NCI-H748 treated with DMSO at 0.1 percent for 48 hours (cell line): Measurements from ENCODE around the gene DPYD.
A peak's percentile ranks its signal among the peaks of the same experiment; 100 is the strongest.

ENCODE experiments used
- DNase-seq: peaks from one replicate; lab custom pipeline; 2025; lab: John Stamatoyannopoulos, UW

The DPYD gene

DNA sequence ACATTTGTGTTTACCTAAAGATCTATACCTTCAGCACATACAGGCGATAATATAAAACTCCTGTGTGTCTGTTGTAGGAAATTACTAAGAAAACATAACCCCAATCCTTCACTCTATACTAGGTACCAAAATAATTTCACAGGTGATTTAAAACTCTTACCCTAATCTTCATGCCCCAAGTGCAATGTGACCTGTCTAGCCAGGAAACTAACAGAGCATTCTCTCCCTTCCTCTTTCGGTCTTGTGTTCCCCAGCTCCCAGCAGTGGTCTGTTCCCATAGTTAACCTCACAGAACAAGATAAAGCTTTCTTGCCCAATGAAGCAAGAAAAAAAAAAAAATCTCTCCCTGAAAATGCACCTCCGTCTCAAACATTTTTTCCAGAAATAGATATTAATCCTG, 493.5 kb downstream of the DPYD start:
- DNase-seq: no peak

DNA sequence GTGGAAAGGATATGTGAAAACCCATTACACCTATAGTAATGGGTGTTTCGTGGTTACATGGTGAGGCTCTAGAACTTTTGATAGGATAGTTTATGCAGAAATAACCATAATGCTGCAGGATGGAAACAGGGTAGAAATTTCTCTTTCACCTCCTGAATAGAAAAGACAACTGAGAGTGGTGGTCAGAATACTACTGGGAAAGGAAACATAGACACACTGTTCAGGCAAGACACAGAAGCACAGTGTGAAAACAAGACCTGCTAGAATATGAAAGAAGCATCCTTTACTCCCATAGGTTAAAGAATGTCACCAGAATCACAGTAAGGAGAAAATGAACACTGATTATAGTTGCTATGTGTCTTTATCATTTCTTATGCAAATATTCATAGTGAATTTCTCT, 496.6 kb downstream of the DPYD start:
- no peak for DNase-seq

DNA sequence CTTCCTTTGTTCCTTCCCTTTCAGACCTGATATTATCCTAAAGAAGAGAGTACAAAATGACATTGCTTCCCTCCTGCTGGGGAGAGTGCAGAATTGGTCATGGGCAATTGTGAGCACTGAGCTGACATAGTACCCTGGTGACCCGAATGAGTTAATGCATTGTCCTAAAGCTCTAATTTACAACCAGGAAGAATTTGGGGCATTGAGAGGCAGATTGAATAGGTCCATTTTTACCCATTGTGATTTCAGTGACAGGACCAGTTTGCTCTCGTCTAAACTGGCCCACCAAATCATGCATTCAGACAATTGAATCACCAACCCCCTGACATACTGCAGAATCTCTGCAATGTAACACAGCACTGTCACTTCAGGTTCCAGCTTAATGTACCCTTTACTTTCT, 497.4 kb downstream of the DPYD start:
- DNase-seq: peak; percentile 10

DNA sequence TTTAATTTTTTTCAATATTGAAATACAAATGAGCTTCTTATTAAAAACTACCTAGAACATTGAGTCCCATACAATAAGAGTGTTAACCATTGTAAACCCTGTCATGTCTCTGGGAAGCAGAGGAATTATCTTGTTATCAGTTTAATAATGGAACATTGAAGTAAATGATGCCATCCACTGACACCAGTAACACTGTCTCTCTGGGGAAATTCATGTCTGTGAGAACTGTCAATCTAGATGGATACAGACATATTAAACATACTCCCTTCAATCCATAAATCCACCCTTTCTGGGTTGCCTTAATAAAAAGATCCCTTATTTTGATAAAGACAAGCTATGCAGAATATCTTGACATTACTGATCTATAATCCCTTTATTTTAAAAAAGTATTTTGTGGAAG, 503.2 kb downstream of the DPYD start:
- no peak for DNase-seq

DNA sequence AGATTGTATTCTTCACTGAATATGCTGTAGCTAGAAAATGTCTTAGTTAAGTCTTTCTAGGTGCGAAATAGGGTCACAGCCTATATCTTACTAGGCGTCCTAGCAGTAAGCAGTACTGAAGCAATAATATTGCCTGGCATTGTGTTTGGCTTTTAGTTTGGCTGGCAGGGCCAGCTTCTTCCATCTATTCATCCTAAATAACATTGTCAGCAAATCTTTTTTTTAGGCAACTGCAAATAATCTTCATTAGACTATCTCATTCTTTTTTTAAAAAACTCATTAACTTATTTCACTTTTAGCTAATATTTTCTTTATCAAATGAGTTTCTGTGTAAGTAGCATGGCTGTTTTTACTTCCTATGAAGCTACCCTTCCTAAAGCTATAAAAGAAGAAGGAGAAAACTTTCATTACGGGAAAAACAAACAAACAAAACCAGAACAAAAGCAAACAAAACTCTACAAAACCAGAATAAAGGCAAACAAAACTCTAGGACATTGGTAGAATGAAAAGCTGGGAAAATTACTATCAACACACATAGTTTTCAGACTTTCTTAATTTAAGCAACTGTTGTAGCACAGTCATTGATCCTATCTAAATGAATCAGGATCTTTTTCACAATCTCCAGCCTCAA, 506.0 kb downstream of the DPYD start:
- DNase-seq: no peak

DNA sequence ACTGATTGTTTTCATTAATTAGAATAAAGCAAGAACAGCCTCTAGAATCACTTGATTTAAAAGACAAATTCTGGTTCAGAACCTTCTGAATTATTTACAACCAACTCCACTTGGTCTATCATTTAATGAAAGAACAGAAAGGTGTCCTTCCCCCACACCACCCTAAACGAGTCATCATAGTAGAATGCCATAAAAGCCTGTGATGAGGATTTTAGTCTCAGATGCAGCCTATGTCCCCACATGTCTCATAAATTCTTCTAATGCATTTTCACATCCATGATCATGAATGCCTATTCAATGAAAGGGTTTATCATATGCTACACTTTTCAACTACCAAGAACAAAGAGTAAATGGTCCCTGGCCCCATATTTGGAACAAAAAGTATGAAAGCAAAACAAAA, 508.1 kb downstream of the DPYD start:
- no peak for DNase-seq

DNA sequence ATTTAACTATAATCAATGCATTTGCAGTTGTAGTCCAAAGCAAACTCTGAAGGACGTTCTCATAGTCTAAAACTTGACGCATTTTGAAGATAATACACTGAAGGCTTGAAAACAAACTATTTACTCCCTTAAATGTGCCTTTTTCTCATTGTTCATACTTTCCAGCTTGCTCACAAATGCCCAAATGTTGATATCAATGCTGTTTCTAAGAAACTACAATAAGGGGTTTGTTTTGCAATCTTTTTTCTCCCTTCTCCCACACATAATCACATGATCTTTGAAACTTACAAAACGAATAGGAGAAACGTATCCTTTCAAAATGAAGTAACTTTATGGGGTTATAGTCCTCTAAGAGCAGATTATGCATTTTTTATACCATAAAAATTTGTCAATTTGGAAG, 508.7 kb downstream of the DPYD start:
- DNase-seq: no peak

DNA sequence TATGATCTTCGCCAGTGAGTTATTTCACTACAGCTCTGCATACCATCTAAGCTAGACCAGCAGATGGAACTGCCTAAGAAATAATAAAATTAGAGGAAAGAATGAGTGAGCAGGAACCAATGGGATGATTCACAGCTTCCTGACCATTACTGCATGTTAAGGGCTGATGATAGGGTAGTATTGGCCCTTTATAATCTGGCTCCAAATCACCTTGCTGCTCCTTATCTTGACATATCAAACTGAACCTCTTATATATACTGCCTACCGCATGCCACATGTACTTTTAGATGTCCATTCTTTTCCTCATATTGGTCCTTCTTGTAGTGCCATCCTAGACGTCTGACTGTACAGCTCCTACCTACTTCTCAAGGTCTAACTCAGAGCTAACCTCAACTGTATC, 524.4 kb downstream of the DPYD start:
- no peak for DNase-seq

DNA sequence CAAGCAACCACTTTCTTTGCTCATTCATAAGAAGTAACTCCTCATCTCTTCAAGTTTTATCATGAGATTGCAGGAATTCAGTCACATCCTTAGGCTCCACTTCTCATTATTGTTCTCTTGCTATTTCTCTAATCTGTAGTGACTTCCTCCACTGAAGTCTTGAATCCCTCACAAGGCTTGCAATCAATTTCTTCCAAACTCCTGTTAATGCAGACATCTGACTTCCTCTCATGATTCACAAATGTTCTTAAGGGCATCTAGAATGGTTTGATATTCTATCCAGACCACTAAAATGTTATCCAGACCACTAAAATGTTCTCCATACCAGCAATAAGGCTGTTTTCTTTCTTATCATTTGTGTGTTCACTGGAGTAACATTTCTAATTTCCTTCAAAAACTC, 528.1 kb downstream of the DPYD start:
- no peak for DNase-seq

DNA sequence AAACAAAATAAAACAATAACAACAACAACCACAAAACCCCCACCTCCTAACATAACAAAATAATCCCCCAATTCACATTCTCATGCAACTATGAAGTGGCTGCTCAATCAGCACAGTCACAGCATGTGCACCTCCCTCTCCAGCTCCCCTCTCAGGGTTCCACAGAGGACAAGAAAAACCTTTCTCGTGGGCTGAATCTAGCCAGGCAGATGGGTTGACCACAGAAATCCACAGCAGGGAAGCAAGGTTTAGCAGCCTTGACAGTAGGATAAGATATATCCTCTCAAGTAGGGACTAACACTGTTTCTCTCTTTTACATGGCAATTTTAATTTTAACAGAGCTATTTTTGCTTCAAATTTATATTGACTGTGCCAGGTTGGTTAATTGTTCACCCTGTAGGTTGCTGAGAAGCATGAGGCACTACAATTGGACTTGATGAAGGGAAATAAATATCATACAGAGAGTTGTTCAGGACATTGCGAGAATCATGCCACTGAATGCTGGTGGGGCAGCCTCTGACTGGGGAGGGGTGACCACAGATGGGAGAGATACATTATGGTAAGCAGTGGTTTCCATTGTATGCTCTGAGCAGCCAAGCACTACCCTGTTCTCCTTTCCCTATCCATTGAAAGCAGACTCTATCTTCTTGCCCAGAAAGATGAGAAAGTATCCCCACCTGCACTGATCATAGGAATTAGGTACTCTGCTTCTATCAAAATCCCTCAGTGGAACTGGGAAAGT, 535.1 kb downstream of the DPYD start:
- DNase-seq: no peak

DNA sequence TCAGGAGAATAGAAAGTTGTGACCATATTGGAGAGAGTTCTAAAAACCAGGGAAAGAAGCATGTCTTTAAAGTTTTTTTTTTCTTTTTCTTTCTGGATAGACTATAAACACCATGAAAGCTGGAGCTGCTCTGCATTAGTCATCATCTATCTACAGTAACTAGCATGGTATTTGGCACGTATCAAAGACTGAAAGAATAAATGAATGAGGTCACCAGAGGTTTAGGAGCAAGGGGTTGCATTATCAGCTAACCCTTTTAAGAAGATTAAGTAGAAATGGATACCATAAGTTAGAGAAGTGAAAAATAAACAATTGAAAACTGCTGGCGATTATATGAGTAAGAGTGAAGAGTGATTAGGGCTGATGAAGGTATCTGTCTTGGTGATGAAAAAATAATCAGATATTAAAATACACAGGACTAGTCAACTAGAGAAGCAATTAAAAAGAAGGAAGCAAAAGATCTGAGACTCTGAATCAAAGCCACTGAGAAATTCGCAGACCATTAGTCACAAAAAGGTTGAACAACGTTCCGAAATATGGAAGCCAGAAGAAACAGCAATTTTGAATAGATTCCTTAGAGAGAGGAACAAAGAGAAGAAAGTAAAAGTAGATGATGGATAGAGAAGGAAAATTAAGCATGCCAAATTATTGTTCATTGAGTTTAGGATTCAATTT, 536.4 kb downstream of the DPYD start:
- DNase-seq: no peak

DNA sequence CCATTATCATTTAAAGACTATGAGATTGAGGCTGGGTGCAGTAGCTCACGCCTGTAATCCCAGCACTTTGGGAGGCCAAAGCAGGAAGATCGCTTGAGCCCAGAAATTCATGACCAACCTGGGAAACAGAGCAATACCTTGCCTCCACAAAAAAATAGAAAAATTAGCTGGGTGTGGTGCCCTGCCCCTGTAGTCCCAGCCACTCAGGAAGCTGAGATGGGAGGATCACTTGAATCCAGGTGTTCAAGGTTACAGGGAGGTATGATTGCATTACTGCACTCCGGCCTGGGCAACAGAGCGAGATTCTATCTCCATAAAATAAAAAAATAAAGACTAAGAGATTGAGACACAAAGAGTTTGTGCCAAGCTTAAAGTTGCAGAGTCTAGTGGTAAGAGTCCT, 537.0 kb downstream of the DPYD start:
- no peak for DNase-seq

DNA sequence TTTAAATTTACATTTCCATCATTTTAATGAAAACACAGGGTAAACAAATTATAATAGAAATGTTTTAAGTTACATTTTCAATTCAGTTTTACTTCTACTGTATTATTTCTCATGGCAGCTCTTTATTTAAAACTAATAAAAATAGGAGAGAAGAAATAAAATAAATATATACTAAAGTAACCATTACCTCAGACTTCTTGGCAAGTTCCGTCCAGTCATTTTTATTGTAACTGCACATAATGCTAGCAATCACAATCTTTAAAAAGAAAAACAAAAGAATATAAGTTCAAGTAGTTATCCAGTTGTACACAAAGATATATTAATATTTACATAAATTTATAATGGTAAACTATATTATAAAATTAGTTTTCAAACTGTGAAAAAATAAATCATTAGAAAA, 538.6 kb downstream of the DPYD start:
- no peak for DNase-seq

DNA sequence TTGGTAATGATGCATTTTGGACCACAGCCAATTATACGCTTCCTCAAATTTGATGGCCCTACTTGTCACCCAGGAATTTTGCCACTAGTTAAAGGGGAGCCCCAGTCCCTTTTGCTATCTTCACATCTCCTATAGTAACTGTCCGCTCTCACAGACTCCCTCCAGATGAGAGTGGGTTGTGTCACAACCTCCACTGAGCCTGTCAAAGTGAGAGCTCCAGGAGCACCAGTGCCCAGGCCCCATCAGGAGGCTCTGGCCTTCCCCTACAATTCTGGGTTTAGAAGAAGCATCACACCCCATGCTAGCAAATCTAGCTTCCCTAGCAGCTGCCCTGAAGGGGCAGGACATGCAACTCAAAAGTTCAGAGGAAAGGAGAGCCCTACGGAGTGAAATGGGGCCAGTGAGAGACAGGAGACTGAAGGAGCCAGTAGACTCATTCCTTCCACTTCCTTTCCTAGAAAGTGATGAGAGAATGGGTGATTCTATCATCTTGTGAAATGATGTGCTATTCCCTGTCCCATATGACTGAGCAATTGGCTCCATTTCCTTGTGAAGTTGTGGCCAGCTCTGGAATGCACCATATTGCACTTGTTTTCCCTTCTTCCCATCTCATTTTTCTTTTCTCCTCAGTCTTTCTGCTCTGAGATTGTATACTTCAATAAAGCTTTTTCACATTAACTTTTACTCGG, 541.3 kb downstream of the DPYD start:
- no peak for DNase-seq

DNA sequence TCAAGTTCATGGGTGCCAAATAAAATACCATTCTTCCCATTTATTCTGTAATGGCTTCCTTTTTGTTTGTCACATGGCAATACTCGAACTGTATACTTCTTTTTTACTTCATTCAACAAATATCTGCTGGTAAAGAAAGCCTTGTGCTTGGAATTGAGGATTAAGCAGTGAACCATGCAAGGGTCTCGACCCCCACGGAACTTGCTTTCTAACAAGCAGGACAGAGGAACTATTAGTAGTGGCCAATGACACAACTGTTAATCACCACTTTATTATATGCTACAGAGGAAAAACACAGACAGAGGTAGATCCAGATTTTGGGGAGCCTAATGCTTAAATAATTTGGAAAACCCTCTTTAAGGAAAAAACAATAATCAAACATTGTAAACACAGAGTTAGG, 542.2 kb downstream of the DPYD start:
- DNase-seq: no peak

DNA sequence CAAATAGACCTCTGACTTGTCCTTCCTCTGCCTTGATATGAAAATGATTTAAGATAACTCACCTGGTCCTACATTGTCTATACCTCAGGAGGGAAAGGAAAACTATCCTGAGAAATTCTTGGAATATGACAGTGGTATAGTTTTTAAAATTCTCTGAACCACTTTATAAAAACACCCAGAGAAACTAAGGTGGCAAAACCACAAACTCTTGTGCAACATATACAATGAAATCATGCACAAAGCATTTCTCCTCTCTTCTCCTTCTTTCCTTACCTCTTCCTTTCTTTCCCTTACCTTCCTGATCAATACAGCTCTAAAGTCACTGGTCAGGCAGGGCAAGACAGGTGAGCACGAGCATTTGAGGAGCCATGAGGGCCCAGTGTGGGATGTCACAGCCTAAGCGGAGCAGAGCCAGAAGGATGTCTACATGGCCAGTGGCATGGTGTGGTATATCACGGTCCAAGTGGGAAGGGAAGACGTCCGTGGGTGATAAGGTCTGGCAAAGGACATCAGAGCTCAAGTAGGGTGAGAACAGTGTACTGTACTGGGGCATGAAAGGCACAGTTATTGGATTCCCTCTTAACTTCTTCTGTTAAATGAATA, 543.3 kb downstream of the DPYD start:
- no peak for DNase-seq

DNA sequence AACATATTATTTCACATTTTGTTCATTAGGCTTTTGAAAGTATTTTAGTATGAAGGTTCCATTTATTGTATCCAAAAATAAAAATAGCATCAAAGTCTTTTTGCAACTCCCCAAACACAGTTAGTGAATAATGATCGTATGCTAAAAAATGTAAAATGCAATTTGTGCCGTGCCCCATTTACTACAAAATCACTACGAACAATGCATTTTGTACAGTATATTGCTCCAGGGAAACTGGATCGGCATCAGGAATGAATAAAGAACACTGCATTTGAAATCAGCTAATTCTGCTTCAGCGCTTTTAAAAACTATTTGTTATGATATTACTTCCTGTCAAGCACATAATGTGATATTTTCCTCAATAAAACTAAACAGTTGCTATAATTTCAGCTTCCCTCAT, 547.8 kb downstream of the DPYD start:
- DNase-seq: no peak

DNA sequence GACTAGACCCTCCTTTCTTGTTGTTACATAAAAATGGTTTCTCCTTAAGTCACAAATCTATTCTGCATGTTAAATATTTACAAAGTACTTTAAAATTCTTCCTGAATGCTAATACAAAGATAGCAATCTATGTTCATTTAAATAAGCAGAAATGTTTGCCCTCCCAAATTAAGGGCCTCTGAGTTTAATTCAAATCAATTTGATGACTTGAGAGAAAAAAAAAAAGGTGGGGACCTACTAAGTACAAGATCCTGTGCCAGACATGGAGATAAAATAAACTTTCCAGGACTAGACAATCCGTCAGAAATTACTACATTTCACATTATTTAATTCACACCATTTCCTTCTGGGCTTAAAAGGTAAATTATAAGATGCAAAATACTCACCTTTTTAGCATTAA, 548.3 kb downstream of the DPYD start:
- no peak for DNase-seq

DNA sequence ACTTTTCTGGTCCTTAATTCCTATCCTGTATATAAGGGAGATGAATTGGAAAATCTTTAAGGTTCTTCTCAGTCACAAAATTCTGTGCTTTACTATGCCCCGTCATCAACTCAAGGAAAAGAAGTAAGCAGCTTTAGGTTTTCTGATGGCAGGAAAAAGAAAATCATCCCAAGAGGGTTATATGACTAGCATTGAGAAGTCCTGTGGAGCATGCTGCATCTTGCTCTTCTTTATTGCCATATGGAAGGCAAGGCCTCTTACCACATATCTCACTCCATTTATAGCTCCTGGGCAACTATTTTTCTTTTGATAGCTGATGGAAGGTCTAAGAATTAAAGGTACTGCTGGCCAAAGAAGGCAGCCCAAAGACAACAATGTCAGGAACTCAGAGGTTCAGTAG, 552.5 kb downstream of the DPYD start:
- no peak for DNase-seq

DNA sequence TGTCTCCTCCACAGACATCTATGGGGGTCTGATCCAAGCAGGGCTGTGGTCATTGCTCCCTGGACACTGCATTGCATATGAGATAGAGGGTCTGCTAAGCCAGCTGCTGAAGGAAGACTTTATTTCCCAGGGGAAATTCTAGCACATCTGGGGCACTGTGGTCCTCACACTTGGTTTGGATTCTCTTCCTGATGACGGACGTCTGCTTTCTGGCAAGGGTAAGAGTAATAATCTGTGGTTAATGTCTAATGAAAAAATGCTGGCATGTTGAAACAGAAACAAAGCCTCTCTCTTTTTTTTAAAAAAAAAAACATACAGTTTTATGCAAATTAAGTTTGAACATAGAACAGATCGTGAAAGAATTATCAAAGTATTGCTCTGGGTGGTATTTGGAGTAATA, 553.9 kb downstream of the DPYD start:
- no peak for DNase-seq

DNA sequence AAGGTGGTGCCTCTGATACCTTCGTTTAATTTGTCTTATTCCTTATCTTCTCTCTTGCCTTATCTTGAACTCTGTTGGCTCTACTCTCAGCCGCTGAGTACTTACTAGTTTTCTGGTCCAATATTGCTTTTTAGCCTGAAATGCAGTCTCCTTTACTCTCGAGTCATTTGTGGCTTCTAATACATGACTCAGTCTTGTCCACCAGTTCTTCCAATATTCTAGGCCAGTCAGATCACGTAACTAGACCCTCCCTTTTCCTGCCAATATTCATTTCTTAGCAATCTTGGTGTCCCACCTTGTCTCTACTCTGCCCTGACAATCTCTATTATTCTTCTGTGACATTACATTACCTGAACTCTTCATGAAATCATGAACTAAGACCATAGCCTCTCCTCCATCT, 555.8 kb downstream of the DPYD start:
- no peak for DNase-seq

DNA sequence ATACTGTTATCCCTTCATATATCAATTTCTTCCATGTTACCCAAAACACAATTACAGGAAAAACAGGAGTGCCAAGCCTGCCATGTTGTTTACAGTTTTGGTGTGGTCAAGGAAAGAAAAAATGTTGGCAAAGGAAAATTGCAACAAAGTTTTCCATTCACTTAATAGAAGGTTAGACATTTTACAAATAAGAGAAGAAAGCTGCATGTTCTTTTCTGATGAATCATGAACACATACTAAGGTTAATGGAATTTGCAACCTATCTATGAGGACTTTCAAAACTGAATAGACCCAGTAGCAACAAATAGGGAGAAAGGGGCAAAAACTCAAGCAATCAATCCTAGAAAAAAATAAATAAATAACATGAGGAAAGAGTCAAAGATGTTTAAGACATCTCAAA, 556.7 kb downstream of the DPYD start:
- DNase-seq: no peak

DNA sequence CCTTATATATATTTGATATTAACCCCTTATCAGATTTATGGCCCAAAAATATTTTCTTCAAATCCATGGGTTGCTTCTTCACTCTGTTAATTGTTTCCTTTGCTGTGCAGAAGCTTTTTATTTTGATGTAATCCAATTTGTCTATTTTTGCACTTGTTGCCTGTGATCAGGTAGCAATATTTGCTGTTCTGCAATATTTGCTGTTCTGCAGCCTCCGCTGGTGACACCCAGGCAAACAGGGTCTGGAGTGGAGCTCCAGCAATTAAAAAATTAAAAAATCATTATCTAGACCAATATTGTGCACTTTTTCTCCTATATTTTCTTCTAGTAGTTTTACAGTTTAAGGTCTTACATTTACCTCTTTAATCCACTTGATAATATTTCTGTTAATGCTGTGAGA, 564.5 kb downstream of the DPYD start:
- no peak for DNase-seq
